HG03354 (cell line): ENCODE data around the gene PGM2L1.
"Not testable (repeated sequence)": the region's sequence is repeated elsewhere in the genome, so short reads cannot be mapped to it uniquely, and the experiment has no call there.

Source experiments
- ATAC-seq: cut with Tn5 transposase; IDR thresholded peaks from one replicate; pipeline ENCODE4 v1.9.1; 2021; ENCODE audit warnings: mild to moderate bottlenecking; ENCODE audit not compliant: unreplicated experiment, poor library complexity, severe bottlenecking

The PGM2L1 gene

GRCh38 chr11:74398244-74399159, at the start of gene PGM2L1:
Gene PGM2L1 (minus strand): TSS chr11:74398433. CDS start chr11:74398161, 272 bp downstream.
- ATAC-seq: peak; percentile 95

- no peak for ATAC-seq
Measured at GRCh38 chr11:74447720-74448119, 49.5 kb upstream of the PGM2L1 start.

GRCh38 chr11:74446532-74446938, 48.3 kb upstream of the PGM2L1 start:
- no peak for ATAC-seq

- ATAC-seq: no peak
Measured at GRCh38 chr11:74444173-74444826, 46.1 kb upstream of the PGM2L1 start.

GRCh38 chr11:74443071-74443864, 45.0 kb upstream of the PGM2L1 start:
- no peak for ATAC-seq

- no peak for ATAC-seq
Measured at GRCh38 chr11:74442636-74443035, 44.4 kb upstream of the PGM2L1 start.

- no peak for ATAC-seq
Measured at GRCh38 chr11:74438681-74439080, 40.4 kb upstream of the PGM2L1 start.

GRCh38 chr11:74437441-74438042, 39.3 kb upstream of the PGM2L1 start:
- ATAC-seq: no peak

- ATAC-seq: no peak
Measured at GRCh38 chr11:74434528-74434927, 36.3 kb upstream of the PGM2L1 start.

GRCh38 chr11:74429205-74429604, 31.0 kb upstream of the PGM2L1 start:
- ATAC-seq: no peak

GRCh38 chr11:74427384-74427886, 29.2 kb upstream of the PGM2L1 start:
- no peak for ATAC-seq

GRCh38 chr11:74425100-74425499, 26.9 kb upstream of the PGM2L1 start:
- no peak for ATAC-seq

- no peak for ATAC-seq
Measured at GRCh38 chr11:74418509-74418895, 20.3 kb upstream of the PGM2L1 start.

GRCh38 chr11:74417860-74418508, 19.8 kb upstream of the PGM2L1 start:
- no peak for ATAC-seq

- no peak for ATAC-seq
Measured at GRCh38 chr11:74417379-74417804, 19.2 kb upstream of the PGM2L1 start.

GRCh38 chr11:74416974-74417373, 18.7 kb upstream of the PGM2L1 start:
- ATAC-seq: not testable (repeated sequence)

GRCh38 chr11:74412733-74413359, 14.6 kb upstream of the PGM2L1 start:
- no peak for ATAC-seq

GRCh38 chr11:74412321-74412720, 14.1 kb upstream of the PGM2L1 start:
- ATAC-seq: no peak

- ATAC-seq: no peak
Measured at GRCh38 chr11:74409633-74410032, 11.4 kb upstream of the PGM2L1 start.
